ENCODE data around the gene FOXJ3.

The FOXJ3 gene

DNA sequence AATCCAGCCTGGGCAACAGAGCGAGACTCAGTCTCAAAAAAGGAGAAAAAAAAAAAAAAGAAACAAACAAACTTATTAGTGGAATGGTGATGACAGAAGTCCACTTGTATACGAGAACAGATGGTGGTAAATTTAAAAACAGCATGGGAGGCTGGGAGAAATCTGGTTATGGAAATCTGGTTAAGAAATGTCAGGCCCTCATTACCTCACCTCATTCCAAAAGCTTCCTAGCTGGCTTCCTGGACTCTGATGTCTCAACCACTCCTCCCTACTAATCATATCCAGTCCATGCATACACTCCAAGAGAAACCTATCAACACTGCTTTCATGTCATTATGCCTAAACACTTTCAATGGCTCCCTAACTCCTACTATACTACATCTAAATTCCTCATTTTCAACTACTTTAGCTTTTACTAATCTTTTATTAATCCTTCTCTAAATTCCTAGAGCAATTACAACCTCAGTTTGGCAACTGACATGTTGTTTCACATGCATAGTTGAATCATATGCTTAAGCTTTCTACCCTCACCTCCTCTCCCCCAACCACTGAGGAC, 52.9 kb downstream of the FOXJ3 start:
- TF ChIP-seq, protein P1, sequence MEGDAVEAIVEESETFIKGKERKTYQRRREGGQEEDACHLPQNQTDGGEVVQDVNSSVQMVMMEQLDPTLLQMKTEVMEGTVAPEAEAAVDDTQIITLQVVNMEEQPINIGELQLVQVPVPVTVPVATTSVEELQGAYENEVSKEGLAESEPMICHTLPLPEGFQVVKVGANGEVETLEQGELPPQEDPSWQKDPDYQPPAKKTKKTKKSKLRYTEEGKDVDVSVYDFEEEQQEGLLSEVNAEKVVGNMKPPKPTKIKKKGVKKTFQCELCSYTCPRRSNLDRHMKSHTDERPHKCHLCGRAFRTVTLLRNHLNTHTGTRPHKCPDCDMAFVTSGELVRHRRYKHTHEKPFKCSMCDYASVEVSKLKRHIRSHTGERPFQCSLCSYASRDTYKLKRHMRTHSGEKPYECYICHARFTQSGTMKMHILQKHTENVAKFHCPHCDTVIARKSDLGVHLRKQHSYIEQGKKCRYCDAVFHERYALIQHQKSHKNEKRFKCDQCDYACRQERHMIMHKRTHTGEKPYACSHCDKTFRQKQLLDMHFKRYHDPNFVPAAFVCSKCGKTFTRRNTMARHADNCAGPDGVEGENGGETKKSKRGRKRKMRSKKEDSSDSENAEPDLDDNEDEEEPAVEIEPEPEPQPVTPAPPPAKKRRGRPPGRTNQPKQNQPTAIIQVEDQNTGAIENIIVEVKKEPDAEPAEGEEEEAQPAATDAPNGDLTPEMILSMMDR (IDR thresholded peaks at IDR 0.05; ENCODE audit: unreplicated experiment in 3 of 3) = no peak
- peaks cover 8% of the 10 kb centered on the region for H3K36me3 Mint-ChIP-seq (ENCODE audit: low read depth)
- H3K27ac Mint-ChIP-seq = peak overlapping the region in 1 of 3 experiments; percentile 17
- no peaks in the 10 kb centered on the region for H3K27me3 Mint-ChIP-seq (ENCODE audit: low read depth)
- no peaks in the 10 kb centered on the region for H3K9me3 Mint-ChIP-seq
- no peak overlapping the region for H3K4me3 Mint-ChIP-seq
- peaks cover 45% of the 10 kb centered on the region for H3K4me1 Mint-ChIP-seq

GRCh38 chr1:42280821-42281220, 54.2 kb downstream of the FOXJ3 start:
- peaks cover 18% of the 10 kb centered on the region for H3K36me3 Mint-ChIP-seq (ENCODE audit: low read depth)
- no peaks in the 10 kb centered on the region for H3K9me3 Mint-ChIP-seq
- no peak overlapping the region for H3K4me3 Mint-ChIP-seq
- no peak overlapping the region for H3K27ac Mint-ChIP-seq
- no peaks in the 10 kb centered on the region for H3K27me3 Mint-ChIP-seq (ENCODE audit: low read depth)
- TF ChIP-seq, protein P1 (IDR thresholded peaks at IDR 0.05; ENCODE audit: unreplicated experiment in 3 of 3) = no peak
- H3K4me1 Mint-ChIP-seq = peaks cover 45% of the 10 kb centered on the region

- H3K9me3 Mint-ChIP-seq = no peaks in the 10 kb centered on the region
- peak overlapping the region; percentile 10 to 20 (median 17) for H3K4me3 Mint-ChIP-seq
- peaks cover 30% of the 10 kb centered on the region for H3K36me3 Mint-ChIP-seq (ENCODE audit: low read depth)
- H3K27ac Mint-ChIP-seq = peak overlapping the region; percentile 41 to 75 (median 58)
- peaks cover 42% of the 10 kb centered on the region for H3K4me1 Mint-ChIP-seq
- TF ChIP-seq, protein P1 (IDR thresholded peaks at IDR 0.05; ENCODE audit: unreplicated experiment in 3 of 3) = no peak
- no peaks in the 10 kb centered on the region for H3K27me3 Mint-ChIP-seq (ENCODE audit: low read depth)
These were observed 56.0 kb downstream of the FOXJ3 start for GRCh38 chr1:42279055-42279454.

- Mint-ChIP-seq H3K27me3 (ENCODE audit: low read depth) (no peaks in the 10 kb centered on the region), H3K9me3 (peaks cover under 1% of the 10 kb centered on the region), H3K27ac (no peak overlapping the region), H3K4me1 (no peaks in the 10 kb centered on the region), H3K4me3 (no peak overlapping the region), H3K36me3 (ENCODE audit: low read depth) (peaks cover 52% of the 10 kb centered on the region)
- TF ChIP-seq, protein P1 (IDR thresholded peaks at IDR 0.05; ENCODE audit: unreplicated experiment in 3 of 3) = no peak
These were observed 62.1 kb downstream of the FOXJ3 start for GRCh38 chr1:42272920-42273319.

- Mint-ChIP-seq H3K9me3 (peaks cover 11% of the 10 kb centered on the region), H3K4me3 (no peak overlapping the region), H3K27ac (no peak overlapping the region), H3K4me1 (peaks cover 19% of the 10 kb centered on the region), H3K36me3 (ENCODE audit: low read depth) (peaks cover 57% of the 10 kb centered on the region), H3K27me3 (ENCODE audit: low read depth) (no peaks in the 10 kb centered on the region)
- TF ChIP-seq, protein P1 (IDR thresholded peaks at IDR 0.05; ENCODE audit: unreplicated experiment in 3 of 3) = no peak
These were observed 67.1 kb downstream of the FOXJ3 start for GRCh38 chr1:42267904-42268303.

All from nephron (organoid).